ENCODE measurements around the gene PRDM2. TPM values are rescaled to one million over a fixed set of nuclear protein-coding genes. Genes with fewer than 3 reads are reported as not detected.

The PRDM2 gene
- total and polyA plus RNA-seq, 2 of the 13 experiments (the other 11 are each of a cell fraction or from before 2014, with no cell fraction given): 4.0 to 6.5 TPM

GRCh38 chr1:13674377-13674776 lies 25.6 kb upstream of the PRDM2 start (continued):
- TF ChIP-seq KIAA2018 (CRISPR knock-in tag; IDR thresholded peaks at IDR 0.05; ENCODE audit: borderline replicate concordance): no peak
- TF ChIP-seq ZNF264 (CRISPR knock-in tag; IDR thresholded peaks at IDR 0.05): no peak
- no peak for TF ChIP-seq ZNF121 (CRISPR knock-in tag; IDR thresholded peaks at IDR 0.05)

GRCh38 chr1:13675151-13675651 lies 24.8 kb upstream of the PRDM2 start:
- intact Hi-C loops (cut with micrococcal nuclease; ENCODE audit: unreplicated experiment): no loop called here
- DNase-seq (ENCODE audit: low spot score) (no peak), FAIRE-seq (no peak), ATAC-seq (no peak)
- no TSS peak for BruUV-seq (replicated peaks)
- TF ChIP-seq IKZF4 (CRISPR knock-in tag; IDR thresholded peaks at IDR 0.05; ENCODE audit: borderline replicate concordance, low read depth, not compliant biosample characterization) (no peak), ZNF414 (CRISPR knock-in tag; IDR thresholded peaks at IDR 0.05) (no peak), TCF7L2 (IDR thresholded peaks at IDR 0.05; ENCODE audit: low read depth, low read length) (no peak), BRD4 (CRISPR knock-in tag; IDR thresholded peaks at IDR 0.05) (no peak), E2F5 (CRISPR knock-in tag; conservative IDR thresholded peaks at IDR 0.05) (no peak)
- no peak overlapping the region for H3K4me3 ChIP-seq (replicated peaks in 1 of 3; ENCODE audit: insufficient read depth in 1 of 3, low read depth in 2 of 3, low read length in 3 of 3)
- POLR2A ChIA-PET: no interaction called here
- H2AFZ ChIP-seq (ENCODE audit: low read length): no peak overlapping the region
- in situ Hi-C loops (cut with HindIII; ENCODE audit: extremely low pct_ligation_motif_present, low pct_unique_long_range_greater_than_20kb): no loop called here
- CTCF ChIA-PET (ENCODE audit: low intra/inter-chr PET ratio, low total read pairs): no interaction called here
- H3K27ac ChIP-seq (ENCODE audit: extremely low read length, insufficient read depth, low read length): no peak overlapping the region
- H3K27me3 ChIP-seq (ENCODE audit: control insufficient read depth in 1 of 2, insufficient read depth in 2 of 2, low read length in 2 of 2): peaks cover 0 to 6% of the 10 kb centered on the region in 2 experiments; a peak in 1 of 5 replicates
- WGBS (ENCODE audit: low lambda C conversion rate): 0% methylated on average over 3 of the region's 3 CpGs
- H3K4me1 ChIP-seq (ENCODE audit: insufficient read depth, low read length): no peaks in the 10 kb centered on the region
- H4K20me1 ChIP-seq (ENCODE audit: insufficient read depth, low read length): no peaks in the 10 kb centered on the region
- no peak overlapping the region for H3K9ac ChIP-seq (ENCODE audit: insufficient read depth, low read depth, low read length)
- H3K4me2 ChIP-seq (ENCODE audit: low read depth, low read length): no peak overlapping the region
- no peaks in the 10 kb centered on the region for H3K36me3 ChIP-seq (replicated peaks in 1 of 2; ENCODE audit: control insufficient read depth in 1 of 2, insufficient read depth in 2 of 2, low read length in 2 of 2)
- H3K9me3 ChIP-seq (ENCODE audit: low read length): peaks cover 12% of the 10 kb centered on the region; the same call in 1 of the 2 replicates
- H3K79me2 ChIP-seq (ENCODE audit: insufficient read depth, low read length): no peaks in the 10 kb centered on the region

Measured in HepG2 (cell line).